ENCODE measurements around the gene LSAMP. TPM values are rescaled to one million over a fixed set of nuclear protein-coding genes. Genes with fewer than 3 reads are reported as not detected.

LSAMP gene
- total RNA-seq, 1 experiment from 2014 or later: not detected

GRCh38 chr3:115982629-115983028 is 462.7 kb downstream of the LSAMP start:
- DNase-seq: no peak
- no peaks in the 10 kb centered on the region for H3K9me2 ChIP-seq (ENCODE audit: insufficient read depth)
- CTCF ChIA-PET: no interaction called here
- no peaks in the 10 kb centered on the region for H3K4me1 ChIP-seq (replicated peaks; ENCODE audit: insufficient read depth)
- no peaks in the 10 kb centered on the region for H3K9me3 ChIP-seq (ENCODE audit: insufficient read depth, low read depth)
- H3K27me3 ChIP-seq (ENCODE audit: insufficient read depth, low read depth): no peaks in the 10 kb centered on the region
- H3F3A ChIP-seq (ENCODE audit: insufficient read depth, low read depth): no peaks in the 10 kb centered on the region
- no peak overlapping the region for H3K27ac ChIP-seq
- no TSS peak for BruUV-seq (replicated peaks)
- no peak for TF ChIP-seq EZH2 (IDR thresholded peaks at IDR 0.05; ENCODE audit: low read depth)
- no peak for TF ChIP-seq CTCF (conservative IDR thresholded peaks at IDR 0.05)
- no peak overlapping the region for H3K4me3 ChIP-seq
- H2AFZ ChIP-seq: no peak overlapping the region
- POLR2A ChIA-PET (ENCODE audit: unreplicated experiment): no interaction called here
- H3K36me3 ChIP-seq (ENCODE audit: low read depth): no peaks in the 10 kb centered on the region
- H3K79me2 ChIP-seq (ENCODE audit: low read depth): no peaks in the 10 kb centered on the region
- H4K20me1 ChIP-seq (ENCODE audit: insufficient read depth): no peaks in the 10 kb centered on the region
- intact Hi-C loops (cut with micrococcal nuclease; ENCODE audit: unreplicated experiment): no loop called here
- no peak overlapping the region for H3K4me2 ChIP-seq

GRCh38 chr3:115982108-115982507 is 463.2 kb downstream of the LSAMP start:
- Histone ChIP-seq H3K9me3 (ENCODE audit: insufficient read depth, low read depth) (no peaks in the 10 kb centered on the region), H2AFZ (no peak overlapping the region), H4K20me1 (ENCODE audit: insufficient read depth) (no peaks in the 10 kb centered on the region), H3K36me3 (ENCODE audit: low read depth) (no peaks in the 10 kb centered on the region), H3K27me3 (ENCODE audit: insufficient read depth, low read depth) (no peaks in the 10 kb centered on the region), H3F3A (ENCODE audit: insufficient read depth, low read depth) (no peaks in the 10 kb centered on the region), H3K4me1 (replicated peaks; ENCODE audit: insufficient read depth) (no peaks in the 10 kb centered on the region), H3K79me2 (ENCODE audit: low read depth) (no peaks in the 10 kb centered on the region), H3K9me2 (ENCODE audit: insufficient read depth) (no peaks in the 10 kb centered on the region), H3K27ac (no peak overlapping the region), H3K4me2 (no peak overlapping the region), H3K4me3 (no peak overlapping the region)
- intact Hi-C loops (cut with micrococcal nuclease; ENCODE audit: unreplicated experiment): no loop called here
- no TSS peak for BruUV-seq (replicated peaks)
- DNase-seq: no peak
- POLR2A ChIA-PET (ENCODE audit: unreplicated experiment): no interaction called here
- CTCF ChIA-PET: no interaction called here
- TF ChIP-seq EZH2 (IDR thresholded peaks at IDR 0.05; ENCODE audit: low read depth): no peak
- TF ChIP-seq CTCF (conservative IDR thresholded peaks at IDR 0.05): no peak

GRCh38 chr3:115980709-115981108 is 464.6 kb downstream of the LSAMP start:
- intact Hi-C loops (cut with micrococcal nuclease; ENCODE audit: unreplicated experiment): no loop called here
- Histone ChIP-seq H3K36me3 (ENCODE audit: low read depth) (no peaks in the 10 kb centered on the region), H3K4me2 (no peak overlapping the region), H3F3A (ENCODE audit: insufficient read depth, low read depth) (no peaks in the 10 kb centered on the region), H2AFZ (no peak overlapping the region), H3K27ac (no peak overlapping the region), H3K4me1 (replicated peaks; ENCODE audit: insufficient read depth) (no peaks in the 10 kb centered on the region), H4K20me1 (ENCODE audit: insufficient read depth) (no peaks in the 10 kb centered on the region), H3K9me3 (ENCODE audit: insufficient read depth, low read depth) (no peaks in the 10 kb centered on the region), H3K4me3 (no peak overlapping the region), H3K79me2 (ENCODE audit: low read depth) (no peaks in the 10 kb centered on the region), H3K27me3 (ENCODE audit: insufficient read depth, low read depth) (no peaks in the 10 kb centered on the region), H3K9me2 (ENCODE audit: insufficient read depth) (no peaks in the 10 kb centered on the region)
- TF ChIP-seq EZH2 (IDR thresholded peaks at IDR 0.05; ENCODE audit: low read depth) (no peak), CTCF (conservative IDR thresholded peaks at IDR 0.05) (no peak)
- no TSS peak for BruUV-seq (replicated peaks)
- ChIA-PET POLR2A (ENCODE audit: unreplicated experiment) (no interaction called here), CTCF (no interaction called here)
- DNase-seq: no peak

All from PC-9 (cell line).